ENCODE results near the gene ASB18. TPM values are rescaled to one million over a fixed set of nuclear protein-coding genes. Genes with fewer than 3 reads are reported as not detected.

ASB18 gene
- total and polyA plus RNA-seq, 2 donors (not counting 3 experiments of a cell fraction or from before 2014, with no cell fraction given) = not detected

DNA sequence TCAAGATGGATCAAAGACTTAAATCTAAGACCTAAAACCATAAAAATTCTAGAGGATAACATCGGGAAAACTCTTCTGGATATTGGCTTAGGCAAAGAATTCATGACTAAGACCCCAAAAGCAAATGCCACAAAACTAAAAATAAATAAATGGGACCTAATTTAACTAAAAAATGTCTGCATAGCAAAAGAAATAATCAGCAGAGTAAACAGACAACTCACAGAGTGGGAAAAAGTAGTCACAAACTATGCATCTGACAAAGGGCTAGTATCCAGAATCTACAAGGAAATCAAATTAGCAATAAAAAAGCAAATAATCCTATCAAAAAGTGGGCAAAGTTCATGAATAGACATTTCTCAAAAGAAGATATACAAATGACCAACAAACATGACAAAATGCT lies 18.2 kb upstream of the ASB18 start:
- H4K20me1 ChIP-seq (replicated peaks; ENCODE audit: control insufficient read depth, extremely low read depth, insufficient read depth, low read length) = no peaks in the 10 kb centered on the region
- intact Hi-C loops (cut with micrococcal nuclease) (no loop called here), dilution Hi-C loops (cut with MboI; ENCODE audit: extremely low pct_ligation_motif_present, low sequenced_read_pairs) (no loop called here)
- H3K9me1 ChIP-seq (replicated peaks; ENCODE audit: control insufficient read depth, extremely low read depth, insufficient read depth, low read length) = no peaks in the 10 kb centered on the region
- H3K4me3 ChIP-seq (replicated peaks in 1 of 3; ENCODE audit: insufficient read depth in 1 of 3, low read depth in 1 of 3, low read length in 3 of 3) = no peak overlapping the region
- no peak overlapping the region for H3K4me2 ChIP-seq (ENCODE audit: insufficient read depth, low read length)
- no peaks in the 10 kb centered on the region for H3K9me3 ChIP-seq (replicated peaks; ENCODE audit: control insufficient read depth, insufficient read depth, low read length)
- DNase-seq (ENCODE audit: low read depth, low spot score) = no peak
- FAIRE-seq = no peak
- TF ChIP-seq CTCF (IDR thresholded peaks at IDR 0.05; ENCODE audit: extremely low read depth in 1 of 2, insufficient read depth in 1 of 2, low read depth in 1 of 2, low read length in 2 of 2) (no peak), POLR2A (IDR thresholded peaks at IDR 0.05; ENCODE audit: low read depth, low read length) (no peak), MYC (IDR thresholded peaks at IDR 0.05; ENCODE audit: low read depth, low read length) (no peak), FOS (IDR thresholded peaks at IDR 0.05; ENCODE audit: borderline replicate concordance, insufficient read depth, low read length) (no peak), GATA2 (IDR thresholded peaks at IDR 0.05; ENCODE audit: insufficient read depth, insufficient read length, low read depth, low read length) (no peak), JUN (IDR thresholded peaks at IDR 0.05; ENCODE audit: borderline replicate concordance, insufficient read depth, insufficient read length, low read depth) (no peak), POLR2AphosphoS5 (IDR thresholded peaks at IDR 0.05; ENCODE audit: insufficient read depth, low read depth, low read length) (no peak), MAX (IDR thresholded peaks at IDR 0.05; ENCODE audit: insufficient read depth, insufficient read length) (no peak), EZH2 (IDR thresholded peaks at IDR 0.05; ENCODE audit: borderline replicate concordance, low read depth, low read length, severe bottlenecking) (no peak)
- H3K79me2 ChIP-seq (ENCODE audit: control insufficient read depth, insufficient read depth, low read length) = no peaks in the 10 kb centered on the region
- H3K36me3 ChIP-seq (ENCODE audit: control insufficient read depth in 2 of 2, extremely low read depth in 1 of 2, insufficient read depth in 2 of 2, low read length in 2 of 2) = no peaks in the 10 kb centered on the region
- CTCF ChIA-PET = no interaction called here
- H3K9ac ChIP-seq (replicated peaks; ENCODE audit: extremely low read depth, insufficient read depth, low read length) = no peak overlapping the region
- H3K27ac ChIP-seq (ENCODE audit: insufficient read depth, low read depth, low read length) = no peak overlapping the region
- no peaks in the 10 kb centered on the region for H3K27me3 ChIP-seq (ENCODE audit: control insufficient read depth in 2 of 2, insufficient read depth in 2 of 2, low read length in 2 of 2)
- no peaks in the 10 kb centered on the region for H3K4me1 ChIP-seq (ENCODE audit: control insufficient read depth, extremely low read depth, insufficient read depth, low read length)
- POLR2A ChIA-PET = no interaction called here
- no TSS peak for BruUV-seq (replicated peaks)
- no peak overlapping the region for H2AFZ ChIP-seq (ENCODE audit: low read depth, low read length)

All from endothelial cell of umbilical vein (primary cell).